H9 (cell line): ENCODE measurements around the gene SEH1L. TPM values are rescaled to one million over a fixed set of nuclear protein-coding genes. Genes with fewer than 3 reads are reported as not detected.

Experiments
- DNase-seq: peaks from one replicate; pipeline ENCODE4 v3.0.0-alpha.2; 2017
- H2AFZ ChIP-seq: one replicate; pipeline ENCODE4 v1.6.1; 2013; ENCODE audit warnings: mild to moderate bottlenecking, low read length, control low read depth, moderate library complexity
- H2AK5ac ChIP-seq: 2 replicates; pipeline ENCODE4 v1.6.1; 2013; ENCODE audit warnings: low read length, control low read depth, mixed read lengths; ENCODE audit not compliant: insufficient read length
- H2BK120ac ChIP-seq: one replicate; pipeline ENCODE4 v1.6.1; 2013; ENCODE audit warnings: low read depth, mild to moderate bottlenecking, low read length, control low read depth, inconsistent platforms; ENCODE audit not compliant: poor library complexity, severe bottlenecking
- H2BK12ac ChIP-seq: 2 replicates; pipeline ENCODE4 v1.6.1; 2013; ENCODE audit warnings: low read length, control low read depth, mixed read lengths, low read depth; ENCODE audit not compliant: insufficient read length
- H2BK15ac ChIP-seq: 2 replicates; pipeline ENCODE4 v1.6.1; 2013; ENCODE audit warnings: low read depth, low read length, control low read depth
- H2BK20ac ChIP-seq: one replicate; pipeline ENCODE4 v1.6.1; 2013; ENCODE audit warnings: low read depth, mild to moderate bottlenecking, low read length, control low read depth, inconsistent platforms; ENCODE audit not compliant: poor library complexity, severe bottlenecking
- H2BK5ac ChIP-seq: 2 replicates; pipeline ENCODE4 v1.6.1; 2013; ENCODE audit warnings: low read length, control low read depth, mixed read lengths; ENCODE audit not compliant: insufficient read length
- H3K14ac ChIP-seq: 2 replicates; pipeline ENCODE4 v1.6.1; 2013; ENCODE audit warnings: low read length, control low read depth; ENCODE audit not compliant: insufficient read depth
- H3K18ac ChIP-seq: 2 replicates; pipeline ENCODE4 v1.6.1; 2013; ENCODE audit warnings: low read depth, mild to moderate bottlenecking, mixed read lengths, low read length, control low read depth; ENCODE audit not compliant: insufficient read length
- H3K23ac ChIP-seq: 2 replicates; pipeline ENCODE4 v1.6.1; 2013; ENCODE audit warnings: low read length, control low read depth, mixed read lengths, low read depth; ENCODE audit not compliant: insufficient read length
- H3K23me2 ChIP-seq: 2 replicates; pipeline ENCODE4 v1.6.1; 2013; ENCODE audit warnings: low read depth, mild to moderate bottlenecking, mixed read lengths, low read length, control low read depth; ENCODE audit not compliant: insufficient read length, poor library complexity, severe bottlenecking
- H3K27ac ChIP-seq: 2 replicates; pipeline ENCODE4 v1.5.1; 2013; ENCODE audit warnings: low read length, control low read depth, mixed read lengths, low read depth; ENCODE audit not compliant: insufficient read length
- H3K27me3 ChIP-seq: 2 replicates; pipeline ENCODE4 v1.6.1; 2013; ENCODE audit warnings: low read length, control low read depth, inconsistent platforms; ENCODE audit not compliant: insufficient read depth
- H3K4ac ChIP-seq: 2 replicates; pipeline ENCODE4 v1.6.1; 2013; ENCODE audit warnings: low read depth, mild to moderate bottlenecking, control low read depth, inconsistent platforms, low read length, moderate library complexity
- H3K4me1 ChIP-seq: 2 replicates; pipeline ENCODE4 v1.6.1; 2013; ENCODE audit warnings: low read length, control low read depth, inconsistent platforms; ENCODE audit not compliant: insufficient read depth
- H3K4me2 ChIP-seq: 2 replicates; pipeline ENCODE4 v1.6.1; 2013; ENCODE audit warnings: low read length, control low read depth, mixed read lengths; ENCODE audit not compliant: insufficient read length, insufficient read depth
- H3K56ac ChIP-seq: 2 replicates; pipeline ENCODE4 v1.6.1; 2013; ENCODE audit warnings: low read depth, mild to moderate bottlenecking, mixed read lengths, low read length, control low read depth; ENCODE audit not compliant: insufficient read length
- H3K79me1 ChIP-seq: 2 replicates; pipeline ENCODE4 v1.6.1; 2013; ENCODE audit warnings: low read depth, mild to moderate bottlenecking, moderate library complexity, low read length, control low read depth, inconsistent platforms; ENCODE audit not compliant: insufficient read depth, poor library complexity, severe bottlenecking
- H3K79me2 ChIP-seq: 2 replicates; pipeline ENCODE4 v1.6.1; 2013; ENCODE audit warnings: low read length, control low read depth, inconsistent platforms; ENCODE audit not compliant: insufficient read depth
- H3K9ac ChIP-seq: 2 replicates; pipeline ENCODE4 v1.6.1; 2013; ENCODE audit warnings: low read length, control low read depth, mixed read lengths; ENCODE audit not compliant: insufficient read length; ENCODE audit errors: extremely low read depth
- H3K9me3 ChIP-seq: one replicate; pipeline ENCODE4 v1.6.1; 2013; ENCODE audit warnings: low read depth, low read length, inconsistent platforms; ENCODE audit not compliant: control insufficient read depth
- H3T11ph ChIP-seq: one replicate; pipeline ENCODE4 v1.6.1; 2013; ENCODE audit warnings: mild to moderate bottlenecking, low read length, control low read depth, inconsistent platforms
- H4K20me1 ChIP-seq: one replicate; pipeline ENCODE4 v1.6.1; 2013; ENCODE audit not compliant: control insufficient read depth, insufficient read length, insufficient read depth
- H4K5ac ChIP-seq: 2 replicates; pipeline ENCODE4 v1.6.1; 2013; ENCODE audit warnings: low read depth, mild to moderate bottlenecking, mixed read lengths, low read length, control low read depth; ENCODE audit not compliant: insufficient read length
- H4K8ac ChIP-seq: replicated peaks from 2 replicates; pipeline ENCODE4 v1.6.1; 2013; ENCODE audit warnings: low read length, control low read depth, mixed read lengths, low read depth; ENCODE audit not compliant: insufficient read length
- H4K91ac ChIP-seq: 2 replicates; pipeline ENCODE4 v1.6.1; 2013; ENCODE audit warnings: low read depth, mild to moderate bottlenecking, moderate library complexity, mixed read lengths, low read length, control low read depth; ENCODE audit not compliant: insufficient read length
- H3K27ac Mint-ChIP-seq, 3 experiments: 2 replicates in 2 of 3; 3 replicates in 1 of 3; pipeline ENCODE4 v1.8.0; 2020 to 2021; ENCODE audit warnings: mixed read lengths in 3 of 3, mild to moderate bottlenecking in 1 of 3, moderate library complexity in 1 of 3
- H3K27me3 Mint-ChIP-seq: 2 replicates; pipeline ENCODE4 v1.8.0; 2021; ENCODE audit warnings: low read depth, mild to moderate bottlenecking, moderate library complexity, mixed read lengths
- H3K36me3 Mint-ChIP-seq, 3 experiments: 2 replicates in 2 of 3; 3 replicates in 1 of 3; pipeline ENCODE4 v1.8.0; 2020 to 2021; ENCODE audit warnings: low read depth in 3 of 3, mixed read lengths in 3 of 3; ENCODE audit not compliant: insufficient read depth in 1 of 3
- H3K4me1 Mint-ChIP-seq, 2 experiments: 2 replicates each; pipeline ENCODE4 v1.8.0; 2020; ENCODE audit warnings: mixed read lengths in 2 of 2
- H3K4me3 Mint-ChIP-seq, 2 experiments: 2 replicates in 1 of 2; 3 replicates in 1 of 2; pipeline ENCODE4 v1.8.0; 2020 to 2021; ENCODE audit warnings: mild to moderate bottlenecking in 2 of 2, mixed read lengths in 2 of 2, moderate library complexity in 1 of 2
- H3K9me3 Mint-ChIP-seq, 2 experiments: 2 replicates in 1 of 2; 3 replicates in 1 of 2; pipeline ENCODE4 v1.8.0; 2020; ENCODE audit warnings: mild to moderate bottlenecking in 2 of 2, mixed read lengths in 2 of 2, moderate library complexity in 1 of 2
- CTCF ChIP-seq: fragments of 200-600 bp; sonication (generic); conservative IDR thresholded peaks from 3 replicates; pipeline ENCODE4 v1.8.0; 2021; ENCODE audit warnings: antibody characterized with exemption, mild to moderate bottlenecking
- WGBS: extraction: QIAGEN DNeasy Blood & Tissue Kit; methylation state at CpG from one replicate; pipeline ENCODE4 v1.1.7; 2013; ENCODE audit warnings: missing lambda C conversion rate, low lambda C conversion rate, mixed read lengths; ENCODE audit not compliant: insufficient read length; ENCODE audit errors: extremely low coverage; 5-methylcytosine and 5-hydroxymethylcytosine counted together
- total RNA-seq: library from RNA; stranded (reverse); gene quantifications from 2 replicates; pipeline ENCODE4 v1.2.1, GENCODE V29; 2021

The SEH1L gene
- total RNA-seq, 1 experiment from 2014 or later: 97.2 TPM

- Histone ChIP-seq H4K5ac (no peak overlapping the region), H3K4ac (no peak overlapping the region), H3K56ac (no peak overlapping the region), H3K18ac (no peak overlapping the region), H3K27ac (no peak overlapping the region), H2BK20ac (no peak overlapping the region), H3K79me1 (no peaks in the 10 kb centered on the region), H2BK5ac (no peak overlapping the region), H2AFZ (no peak overlapping the region), H4K8ac (no peak overlapping the region), H3K9ac (no peak overlapping the region), H2AK5ac (no peak overlapping the region), H3K4me2 (no peak overlapping the region), H3K27me3 (no peaks in the 10 kb centered on the region), H3K23ac (no peak overlapping the region), H3K79me2 (no peaks in the 10 kb centered on the region), H2BK12ac (no peak overlapping the region), H4K91ac (no peak overlapping the region), H2BK15ac (no peak overlapping the region), H2BK120ac (no peak overlapping the region), H3K9me3 (no peaks in the 10 kb centered on the region), H3K4me1 (no peaks in the 10 kb centered on the region), H3K14ac (no peak overlapping the region), H3T11ph (no peak overlapping the region), H3K23me2 (no peaks in the 10 kb centered on the region), H4K20me1 (no peaks in the 10 kb centered on the region)
- no peak overlapping the region for H3K4me3 Mint-ChIP-seq
- H3K36me3 Mint-ChIP-seq: peaks cover 7 to 47% (median 20%) of the 10 kb centered on the region in 3 experiments
- no peak for DNase-seq
- WGBS: no CpG with 5 or more reads among the region's 7 CpGs
- H3K27ac Mint-ChIP-seq: no peak overlapping the region
- no peaks in the 10 kb centered on the region; the same call in 1 of the 2 replicates for H3K27me3 Mint-ChIP-seq
- H3K4me1 Mint-ChIP-seq: no peaks in the 10 kb centered on the region
- no peaks in the 10 kb centered on the region for H3K9me3 Mint-ChIP-seq
- no peak for TF ChIP-seq CTCF
Measured at GRCh38 chr18:13035249-13035914, 87.6 kb downstream of the SEH1L start.
